Activated T-cell treated with anti-CD3 and anti-CD28 coated beads for 24 hours (primary cell): ENCODE measurements around the gene RGP1.

Experiments used
- DNase-seq: peaks from one replicate; pipeline ENCODE4 v3.0.0-alpha.2; 2020; ENCODE audit warnings: low read depth

Gene RGP1

GRCh38 chr9:35745569-35745968 lies 3.5 kb upstream of the RGP1 start:
- no peak for DNase-seq

- no peak for DNase-seq
Observed at GRCh38 chr9:35746583-35746982, 2.5 kb upstream of the RGP1 start.

- DNase-seq = no peak
Observed at GRCh38 chr9:35748242-35748857, 737 bp upstream of the RGP1 start.

- peak; percentile 32 for DNase-seq
Observed at GRCh38 chr9:35749515-35750255, 598 bp downstream of the RGP1 start.

- no peak for DNase-seq
Observed at GRCh38 chr9:35750256-35750531, 1.1 kb downstream of the RGP1 start.

GRCh38 chr9:35753466-35753865 lies 4.4 kb downstream of the RGP1 start:
- DNase-seq = no peak

- no peak for DNase-seq
Observed at GRCh38 chr9:35754264-35754663, 5.2 kb downstream of the RGP1 start, which contains the start of gene MSMP. Gene MSMP, minus strand, starts transcription at chr9:35754276. Its CDS starts 147 bp downstream, at chr9:35754129.

GRCh38 chr9:35755071-35755470 lies 6.0 kb downstream of the RGP1 start:
- DNase-seq = no peak

GRCh38 chr9:35756275-35757225 lies 7.5 kb downstream of the RGP1 start:
- DNase-seq = peak; percentile 75

- peak; percentile 7 for DNase-seq
Observed at GRCh38 chr9:35757226-35757891, 8.3 kb downstream of the RGP1 start.

- no peak for DNase-seq
Observed at GRCh38 chr9:35757892-35758275, 8.8 kb downstream of the RGP1 start.

GRCh38 chr9:35758475-35759050 lies 9.5 kb downstream of the RGP1 start:
- DNase-seq = no peak

GRCh38 chr9:35759795-35760194 lies 10.7 kb downstream of the RGP1 start:
- no peak for DNase-seq

- DNase-seq = no peak
Observed at GRCh38 chr9:35760651-35761050, 11.6 kb downstream of the RGP1 start.

- DNase-seq = no peak
Observed at GRCh38 chr9:35763181-35763580, 14.1 kb downstream of the RGP1 start.

- no peak for DNase-seq
Observed at GRCh38 chr9:35763803-35764202, 14.7 kb downstream of the RGP1 start.

- no peak for DNase-seq
Observed at GRCh38 chr9:35766997-35767396, 17.9 kb downstream of the RGP1 start.

- DNase-seq = no peak
Observed at GRCh38 chr9:35767458-35767857, 18.4 kb downstream of the RGP1 start.

- DNase-seq = no peak
Observed at GRCh38 chr9:35769763-35770162, 20.7 kb downstream of the RGP1 start.

GRCh38 chr9:35771075-35771433 lies 22.0 kb downstream of the RGP1 start:
- no peak for DNase-seq

- no peak for DNase-seq
Observed at GRCh38 chr9:35771534-35771933, 22.4 kb downstream of the RGP1 start.

- no peak for DNase-seq
Observed at GRCh38 chr9:35771943-35772342, 22.9 kb downstream of the RGP1 start.
